COLO829 (cell line): ENCODE measurements around the gene SPOCK1.

Experiments used
- DNase-seq: peaks from one replicate; pipeline ENCODE4 v3.0.0; 2012; ENCODE audit warnings: low spot score

The SPOCK1 gene

DNA sequence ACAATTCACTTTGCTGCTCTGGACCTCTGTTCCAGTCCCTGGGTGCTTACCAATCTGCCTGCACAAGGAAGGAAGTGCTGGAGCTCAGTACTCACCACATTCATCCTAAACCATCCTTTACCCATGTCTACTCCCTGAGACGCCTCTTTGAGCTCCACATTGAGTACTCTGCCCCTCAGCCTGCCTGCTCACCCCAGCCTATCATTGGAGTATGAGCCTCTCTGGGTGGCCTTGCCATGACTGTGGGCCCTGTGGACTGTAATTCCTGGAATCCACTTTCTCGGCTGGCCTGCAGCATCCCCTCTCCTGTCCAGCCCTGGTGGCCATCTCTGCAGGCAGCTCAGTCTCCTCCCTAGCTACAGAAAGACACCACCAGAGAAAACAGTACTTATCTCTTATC is 428.6 kb downstream of the SPOCK1 start:
- no peak for DNase-seq

DNA sequence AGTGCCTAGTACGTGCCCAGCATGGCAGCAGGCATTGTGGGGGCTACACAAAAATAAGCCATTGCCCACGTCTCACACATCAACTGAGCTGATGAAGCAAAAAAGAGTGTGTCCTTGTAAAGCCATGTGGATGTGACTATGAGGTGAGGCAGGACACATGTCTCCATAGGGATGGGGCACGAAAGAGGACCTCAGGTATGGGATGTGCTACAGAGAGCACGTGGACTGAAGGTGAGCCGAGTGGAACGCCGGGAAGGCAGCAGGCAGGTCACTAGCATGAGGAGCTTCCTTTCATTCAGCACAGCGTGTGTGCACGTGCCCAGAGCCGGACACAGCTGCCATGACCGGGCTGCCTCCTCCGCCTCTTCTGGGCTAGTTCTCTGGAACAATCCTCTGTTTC is 429.8 kb downstream of the SPOCK1 start:
- DNase-seq, result no peak

DNA sequence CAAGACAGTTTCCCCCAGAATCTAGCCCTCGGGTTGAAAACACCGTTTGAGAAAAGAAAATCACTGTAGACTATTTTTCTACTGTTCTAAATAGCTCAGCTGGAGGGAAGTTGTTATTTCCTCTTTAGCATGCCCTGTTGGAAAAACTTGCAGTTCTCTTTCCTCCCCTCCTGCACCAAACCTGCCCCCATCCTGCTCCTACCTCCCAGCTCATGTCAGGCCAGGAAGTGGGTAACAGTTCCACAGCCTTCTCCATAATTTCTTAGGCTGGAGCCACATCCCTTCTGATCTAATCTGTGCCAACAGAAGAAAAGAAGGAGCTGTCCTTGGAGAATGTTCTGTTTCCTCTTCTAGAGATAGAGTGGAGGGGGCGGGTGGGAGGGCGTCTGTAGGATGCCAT is 437.7 kb downstream of the SPOCK1 start:
- DNase-seq, result no peak

DNA sequence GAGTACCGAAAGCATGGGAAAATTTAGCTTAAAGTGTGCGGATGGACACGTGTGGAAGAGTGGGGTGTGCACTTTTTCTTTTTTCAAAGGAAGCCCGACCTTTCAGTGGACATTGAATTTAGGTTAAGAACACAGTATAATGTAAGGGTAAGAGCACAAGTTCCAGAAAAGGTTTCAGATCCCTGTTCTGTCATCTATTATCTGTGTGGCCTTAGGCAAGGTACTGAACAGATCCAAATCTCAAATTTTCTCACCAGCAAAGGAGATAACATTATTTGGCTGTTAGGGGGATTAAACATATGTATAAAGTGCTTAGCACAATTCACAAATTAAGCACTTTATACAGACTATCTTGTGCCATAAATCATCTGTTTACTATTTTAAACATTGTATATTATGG is 441.0 kb downstream of the SPOCK1 start:
- no peak for DNase-seq

DNA sequence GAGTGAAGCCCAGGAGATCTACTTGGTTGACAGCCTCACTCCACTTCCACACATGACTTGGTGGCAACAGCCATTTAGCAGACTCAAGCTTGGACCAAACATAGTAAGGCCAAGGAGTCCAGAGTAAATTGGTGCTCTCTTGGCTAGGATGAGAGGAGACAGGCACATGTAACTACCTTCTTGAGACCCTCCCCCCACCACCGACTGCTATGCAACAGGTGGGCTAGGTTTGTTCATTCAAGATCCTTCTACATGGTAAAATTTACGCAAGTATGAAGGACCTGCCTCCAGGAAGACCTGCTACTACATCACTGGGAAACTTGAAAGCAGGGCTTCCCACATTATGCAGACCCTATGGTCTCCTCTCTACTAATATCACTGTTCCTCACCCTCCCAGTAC is 442.4 kb downstream of the SPOCK1 start:
- DNase-seq, result no peak

DNA sequence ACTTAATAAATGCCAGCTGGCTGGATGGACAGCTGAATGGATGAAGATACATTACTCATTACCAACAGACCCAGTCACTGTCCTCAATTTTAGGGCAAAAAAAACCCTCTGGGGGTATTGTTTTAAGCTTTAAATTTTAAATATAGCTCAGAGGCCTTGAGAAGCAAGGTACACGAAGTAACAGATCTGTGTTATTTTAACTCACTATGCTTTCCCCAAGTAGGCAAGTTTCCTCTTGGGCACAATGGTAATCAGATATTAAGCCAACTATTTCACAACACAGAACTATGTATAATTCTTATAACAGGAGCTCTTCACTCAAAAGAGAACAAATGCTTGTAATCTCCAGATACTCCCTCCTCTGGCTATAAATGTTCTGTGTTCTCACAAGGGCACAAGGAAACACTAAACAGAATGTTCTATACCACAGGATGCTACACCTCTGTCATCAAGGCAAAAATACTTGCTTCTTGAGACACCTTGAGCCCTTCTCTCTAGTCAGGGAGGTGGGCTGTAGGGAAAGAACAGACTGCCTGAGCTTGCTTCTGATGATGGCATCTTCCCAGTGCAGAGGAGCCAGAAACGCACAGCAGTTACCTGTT is 443.8 kb downstream of the SPOCK1 start:
- no peak for DNase-seq

DNA sequence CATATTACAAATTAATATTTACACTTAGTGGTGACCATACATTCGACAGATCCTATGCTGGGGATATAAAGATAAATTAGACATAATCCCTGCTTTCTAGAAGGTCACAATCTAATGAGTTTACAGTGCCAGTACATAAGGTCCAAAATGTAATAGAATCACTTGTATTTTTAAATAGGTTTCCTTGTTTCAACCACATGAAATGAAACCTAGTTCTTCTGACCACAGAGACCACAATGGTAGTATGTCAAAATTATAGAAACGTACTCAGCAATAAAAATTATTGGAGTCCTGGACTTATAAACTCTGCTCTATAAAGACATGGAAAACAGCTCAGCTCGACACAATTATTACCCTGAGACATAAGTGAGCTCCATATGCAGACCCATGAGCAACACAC is 444.3 kb downstream of the SPOCK1 start:
- DNase-seq, result no peak

DNA sequence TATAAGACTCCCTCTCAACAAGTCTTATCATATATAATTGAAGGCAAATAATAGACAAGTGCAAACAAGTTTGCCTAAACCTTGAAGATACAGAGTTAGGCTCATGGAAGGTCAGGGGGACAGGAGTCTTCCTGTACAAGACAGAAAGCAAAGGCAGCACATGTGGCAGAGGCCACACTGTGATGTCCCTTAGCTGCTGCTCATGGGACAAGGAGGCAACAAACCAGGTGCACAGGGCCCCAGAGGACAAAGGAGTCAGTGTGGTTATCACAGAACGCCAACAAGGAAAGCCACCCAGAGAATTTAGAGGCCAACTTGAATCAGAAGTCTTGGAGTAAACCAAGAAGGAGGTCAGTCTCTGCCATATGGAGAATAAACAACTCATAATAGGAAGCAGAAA is 444.8 kb downstream of the SPOCK1 start:
- DNase-seq, result no peak

DNA sequence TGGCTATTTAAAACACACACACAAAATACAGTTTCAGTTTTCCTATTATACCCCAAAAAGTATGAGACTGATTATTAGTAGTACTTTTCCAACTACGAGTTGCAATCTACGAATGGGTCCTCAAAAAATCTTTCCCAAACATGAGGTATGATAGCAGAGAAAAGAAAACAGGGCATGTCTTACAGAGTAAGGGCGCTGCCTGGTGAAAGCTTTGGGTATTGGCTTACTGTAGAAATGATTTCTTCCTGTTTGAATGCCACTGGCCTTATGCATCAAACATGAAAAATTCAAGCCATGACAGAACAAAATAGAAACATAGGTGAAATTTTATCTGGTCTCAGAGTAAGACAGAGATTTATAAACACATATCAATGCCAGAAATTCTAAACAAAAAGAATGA is 448.0 kb downstream of the SPOCK1 start:
- DNase-seq, result no peak

DNA sequence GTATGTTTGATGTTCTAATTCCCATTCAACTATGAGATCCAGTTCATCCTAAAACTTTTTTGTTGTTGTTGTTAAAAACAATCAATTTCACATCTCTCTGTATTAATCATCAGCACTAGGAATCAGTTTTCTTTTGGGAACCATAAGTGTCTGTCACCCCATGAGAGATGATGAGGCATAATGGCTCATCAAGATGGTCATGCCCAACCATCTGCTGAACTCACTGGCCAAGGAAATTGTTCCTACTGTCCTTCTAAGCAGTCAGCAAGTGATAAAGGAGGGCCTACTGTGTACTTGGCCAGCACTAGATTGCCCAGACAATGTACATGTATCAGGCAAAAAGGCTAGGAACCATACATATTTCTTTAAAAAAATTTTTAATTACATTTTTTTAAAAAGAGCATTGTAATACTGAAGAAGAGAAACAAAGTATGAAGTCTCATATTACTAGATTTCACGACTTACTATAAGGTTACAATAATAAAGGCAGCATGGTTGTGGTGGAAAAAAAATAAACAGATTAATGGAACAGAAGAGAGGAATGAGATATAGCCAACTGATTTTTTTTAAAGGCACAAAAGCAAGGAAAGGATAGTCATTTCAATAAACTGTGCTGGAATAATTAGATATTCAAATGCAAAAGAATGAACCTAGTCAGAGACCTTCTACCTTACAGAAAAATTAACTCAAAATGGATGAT is 458.3 kb downstream of the SPOCK1 start:
- no peak for DNase-seq

DNA sequence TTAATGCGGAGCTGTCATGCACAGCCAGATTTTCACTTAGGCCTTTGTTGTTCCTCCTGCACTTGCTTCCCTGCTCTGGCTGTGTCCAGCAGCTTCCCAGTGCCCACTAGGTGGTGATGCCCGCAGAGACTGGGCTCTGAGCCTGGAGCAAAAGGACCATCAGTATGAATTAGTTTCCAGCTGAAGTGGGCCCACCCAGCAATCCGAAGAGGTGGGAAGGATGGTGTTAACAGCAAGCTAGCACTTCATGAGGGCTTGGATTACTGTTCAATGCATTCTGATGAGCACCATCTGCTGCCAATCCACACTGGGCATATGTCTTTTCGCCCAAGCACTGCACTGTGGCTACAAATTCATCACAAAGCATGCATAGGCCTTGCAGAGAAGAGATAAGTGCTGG is 459.1 kb downstream of the SPOCK1 start:
- DNase-seq, result no peak

DNA sequence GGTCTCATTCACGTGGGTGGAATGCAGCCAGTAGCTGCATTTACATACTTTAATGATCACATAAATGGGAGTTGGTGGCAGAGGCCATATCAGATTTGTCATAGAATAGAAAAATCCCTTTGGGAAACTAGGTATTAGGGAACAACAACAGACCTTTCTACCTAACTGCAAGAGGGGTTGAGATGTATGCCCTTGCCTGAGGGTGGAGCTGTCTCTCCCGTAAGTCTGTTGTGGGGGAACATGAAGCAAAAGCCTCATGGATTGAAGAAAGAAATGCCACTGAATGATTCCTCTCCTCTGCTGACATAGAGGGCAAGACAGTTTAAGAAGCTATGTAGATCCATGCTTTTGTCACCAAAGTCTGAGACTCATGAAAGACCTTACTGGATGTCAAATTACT is 461.3 kb downstream of the SPOCK1 start:
- no peak for DNase-seq

DNA sequence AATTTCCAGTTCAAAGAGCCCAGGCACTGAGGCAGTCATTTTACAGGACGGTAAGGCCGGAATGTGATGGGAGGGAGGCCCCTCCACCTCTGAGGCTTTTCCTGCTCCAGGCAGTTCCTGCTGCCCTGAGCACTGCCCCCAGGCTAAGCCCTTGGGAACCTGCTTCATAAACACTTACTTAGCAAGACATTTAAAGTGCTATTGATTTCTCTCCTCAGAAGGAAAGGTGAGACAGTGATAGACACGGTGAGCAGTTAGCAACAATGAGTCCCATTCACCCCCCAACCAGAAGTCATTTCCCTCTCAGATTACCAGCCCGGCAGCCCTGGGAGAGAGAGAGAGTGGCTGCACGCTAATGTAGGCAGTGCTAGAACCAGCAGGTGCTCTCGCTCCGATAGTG is 462.5 kb downstream of the SPOCK1 start:
- DNase-seq, result no peak

DNA sequence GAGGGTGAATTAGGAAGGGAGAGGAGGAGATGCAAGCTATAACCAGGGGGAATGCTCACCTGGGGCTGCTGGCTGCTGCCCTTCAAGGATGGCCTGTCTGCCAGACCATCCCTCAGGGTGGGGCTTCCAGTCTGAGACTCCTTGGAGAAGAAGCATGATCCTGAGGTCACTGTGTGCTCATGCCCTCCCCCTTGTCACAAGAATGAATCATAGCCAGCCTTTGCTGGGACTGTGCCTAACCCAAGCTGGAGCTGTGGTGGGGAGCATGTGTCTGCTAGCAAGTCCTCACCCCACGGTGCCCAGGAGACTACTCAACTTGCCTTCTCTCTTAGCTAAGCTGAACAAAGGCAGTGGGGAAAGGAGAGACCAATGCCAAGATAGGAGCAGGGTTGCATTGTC is 463.6 kb downstream of the SPOCK1 start:
- DNase-seq, result no peak

DNA sequence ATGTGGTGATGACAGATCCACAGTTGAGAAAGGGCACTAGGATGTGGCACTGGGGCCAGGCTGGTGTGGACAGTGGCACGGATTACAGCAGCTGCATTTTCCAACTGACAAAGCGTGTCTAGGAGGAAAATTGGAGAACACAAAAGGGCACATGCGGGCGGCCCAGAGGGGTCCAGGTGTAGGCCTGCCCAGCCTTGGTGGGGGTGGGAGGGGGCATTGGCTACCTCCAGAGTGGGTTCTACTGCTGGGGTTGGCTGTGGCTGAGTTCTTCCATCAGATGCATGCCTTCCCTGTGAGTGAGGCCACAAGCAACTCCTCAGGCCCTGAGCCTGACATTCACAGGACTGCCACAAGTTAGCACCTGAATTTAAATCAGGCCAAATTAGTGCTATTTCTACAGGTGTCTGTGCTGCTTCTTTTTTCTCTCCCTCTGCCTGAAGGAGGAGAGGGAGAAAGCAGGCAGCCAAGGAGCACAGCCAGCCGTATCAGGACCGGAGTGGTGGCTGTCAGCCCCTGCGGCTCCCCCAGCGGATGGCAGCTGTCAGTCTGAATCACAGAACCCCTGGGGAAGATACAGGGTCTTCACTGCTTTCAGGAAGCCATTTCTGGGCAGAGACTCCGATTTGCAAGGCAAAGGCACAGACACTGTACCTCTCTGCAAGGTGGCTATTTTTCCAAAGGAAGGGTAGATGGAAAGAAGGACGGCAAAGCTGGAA is 464.2 kb downstream of the SPOCK1 start:
- DNase-seq, result no peak

DNA sequence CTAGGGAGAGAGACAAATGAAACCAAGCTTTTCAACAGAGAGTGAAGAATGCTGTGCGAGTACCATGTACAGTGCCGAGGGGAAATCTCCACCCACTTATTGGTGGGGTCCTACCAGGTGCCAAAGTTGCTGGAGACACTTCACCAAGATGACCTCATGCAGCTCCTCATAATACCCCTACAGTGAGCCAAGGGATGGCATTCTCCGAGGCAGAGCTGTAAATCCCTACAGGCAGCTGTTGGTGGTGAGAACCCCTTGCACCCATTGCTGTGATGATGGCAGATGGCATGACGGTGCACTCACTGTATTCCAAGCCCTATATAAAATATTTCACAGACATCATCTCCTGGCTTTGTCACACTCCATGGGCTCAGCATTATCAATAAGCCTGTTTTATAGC is 464.9 kb downstream of the SPOCK1 start:
- no peak for DNase-seq

DNA sequence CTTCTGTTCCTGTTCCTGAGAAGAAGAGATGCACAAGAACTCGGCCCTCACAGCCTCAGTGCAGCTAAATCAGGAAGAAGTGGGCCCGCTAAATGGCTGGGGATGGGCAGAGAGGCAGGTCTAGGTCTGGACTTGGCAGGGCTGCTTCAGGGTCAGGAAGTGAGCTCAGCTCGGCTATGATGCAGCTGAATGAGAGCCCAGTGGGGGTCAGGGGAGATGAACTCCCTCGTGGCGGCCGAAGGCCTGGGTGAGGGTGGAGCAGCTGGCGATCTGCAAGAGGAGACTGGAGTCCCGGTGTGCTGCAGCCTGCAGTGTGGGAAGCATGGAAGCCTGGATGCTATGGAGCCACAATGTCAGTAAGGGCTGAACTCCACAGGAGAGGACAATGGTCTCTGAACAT is 466.2 kb downstream of the SPOCK1 start:
- no peak for DNase-seq

DNA sequence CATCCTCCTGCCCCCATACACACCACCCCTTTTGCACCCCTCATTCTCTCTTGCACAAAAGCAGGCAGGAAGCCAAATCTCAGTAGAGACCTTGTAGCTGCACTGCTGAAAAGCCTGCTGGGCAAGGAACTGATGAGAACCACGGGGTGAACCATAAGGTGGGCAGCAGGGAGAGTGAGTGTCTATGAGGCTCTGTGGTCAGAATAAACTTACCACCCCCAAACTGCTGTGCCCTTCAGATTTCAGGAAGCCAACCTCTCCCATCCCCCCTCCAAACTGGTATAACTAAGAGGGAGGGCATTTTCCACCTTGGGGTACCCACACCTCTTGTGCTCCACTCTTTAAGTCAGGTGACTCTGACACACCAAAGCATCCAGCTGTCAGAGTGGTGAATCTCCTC is 471.4 kb downstream of the SPOCK1 start:
- DNase-seq, result no peak

DNA sequence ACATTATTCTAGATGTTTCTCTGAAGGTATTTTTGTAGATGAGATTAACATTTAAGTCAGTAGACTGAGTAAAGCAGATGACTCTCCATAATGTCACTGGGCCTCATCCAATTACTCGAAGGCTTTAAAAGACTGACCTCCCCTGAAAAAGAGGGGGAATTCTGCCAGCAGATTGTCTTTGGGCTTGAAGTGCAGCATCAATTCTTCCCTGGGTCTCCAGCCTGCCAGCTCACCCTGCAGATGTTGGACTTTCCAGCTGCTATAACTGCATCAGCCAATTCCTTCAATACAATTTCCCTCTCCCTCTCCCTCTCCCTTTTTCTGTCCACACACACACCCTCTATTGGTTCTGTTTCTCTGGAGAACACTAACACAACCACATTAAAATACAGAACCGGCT is 472.8 kb downstream of the SPOCK1 start:
- no peak for DNase-seq

DNA sequence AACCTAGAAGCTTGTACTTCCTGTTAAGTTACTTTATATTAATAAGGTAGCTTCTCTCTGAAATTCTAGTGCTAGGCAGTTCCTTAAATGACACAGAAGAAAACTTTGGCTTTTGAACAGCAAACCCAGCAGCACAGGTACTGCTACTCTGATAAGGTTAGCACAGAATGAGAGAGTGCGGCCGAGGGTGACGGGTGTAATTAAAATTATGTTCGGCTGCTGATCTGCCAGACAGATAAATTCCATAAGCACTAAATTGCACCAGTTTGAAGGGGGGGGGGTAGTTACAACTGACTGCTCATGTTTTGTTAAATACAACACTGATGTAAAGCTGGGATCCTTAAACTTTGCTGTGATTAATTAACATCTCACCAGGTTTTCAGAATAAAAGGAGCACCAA is 475.1 kb downstream of the SPOCK1 start:
- no peak for DNase-seq

DNA sequence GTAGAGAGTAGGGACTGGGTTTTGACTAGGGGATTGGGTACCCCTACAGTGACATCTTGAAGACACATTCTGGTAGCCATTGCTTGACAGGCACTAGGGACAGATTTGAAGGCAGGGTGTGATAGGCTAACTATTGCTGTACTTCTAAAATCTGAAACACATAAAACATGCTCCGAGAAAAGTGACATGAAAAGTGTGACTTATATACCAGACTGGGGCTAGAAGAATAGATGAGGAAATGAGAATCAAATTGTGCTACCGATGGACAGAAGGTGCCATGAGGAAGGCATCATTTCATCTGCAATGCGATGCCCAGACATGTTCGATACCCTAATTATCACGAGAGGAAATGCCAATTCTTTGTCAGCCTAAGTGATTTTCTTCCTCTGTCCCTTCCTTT is 475.8 kb downstream of the SPOCK1 start:
- no peak for DNase-seq

DNA sequence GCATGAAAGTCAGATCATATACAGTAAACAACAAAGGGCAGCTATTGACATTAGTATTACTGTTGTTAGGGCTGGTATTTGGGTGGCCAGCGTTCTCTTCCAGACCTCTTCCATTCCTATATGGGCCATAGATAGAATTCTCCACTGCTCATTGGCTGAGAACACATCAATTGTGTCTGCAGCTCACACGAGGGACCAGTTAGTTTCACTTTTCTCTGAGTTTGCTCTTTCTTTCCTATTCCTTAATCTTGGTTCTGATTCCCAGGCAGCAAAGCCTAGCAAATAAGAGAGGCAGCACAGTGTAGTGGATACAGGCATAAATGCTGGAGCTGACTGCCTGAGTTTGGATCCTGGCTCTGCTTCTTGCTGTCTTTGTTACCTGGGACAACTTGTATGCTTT is 476.4 kb downstream of the SPOCK1 start:
- no peak for DNase-seq

DNA sequence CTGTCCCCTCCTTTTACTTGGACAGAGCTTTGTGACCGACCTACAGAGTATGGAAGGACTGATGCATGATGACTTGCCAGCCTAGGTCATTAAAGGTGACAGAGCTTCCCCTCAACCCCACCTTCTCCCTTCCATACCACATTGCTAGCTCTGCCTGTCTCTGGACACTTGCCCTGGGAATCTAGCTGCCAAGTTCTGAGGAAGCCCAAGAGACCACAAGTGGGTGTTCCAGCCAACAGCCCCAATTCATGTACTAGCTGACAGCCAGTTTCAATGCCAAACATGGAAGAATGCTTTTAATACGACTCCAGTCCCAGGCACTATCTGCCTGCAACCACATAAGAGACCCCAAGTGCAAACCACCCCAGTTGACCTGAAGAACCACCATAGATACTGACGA is 477.1 kb downstream of the SPOCK1 start:
- no peak for DNase-seq

DNA sequence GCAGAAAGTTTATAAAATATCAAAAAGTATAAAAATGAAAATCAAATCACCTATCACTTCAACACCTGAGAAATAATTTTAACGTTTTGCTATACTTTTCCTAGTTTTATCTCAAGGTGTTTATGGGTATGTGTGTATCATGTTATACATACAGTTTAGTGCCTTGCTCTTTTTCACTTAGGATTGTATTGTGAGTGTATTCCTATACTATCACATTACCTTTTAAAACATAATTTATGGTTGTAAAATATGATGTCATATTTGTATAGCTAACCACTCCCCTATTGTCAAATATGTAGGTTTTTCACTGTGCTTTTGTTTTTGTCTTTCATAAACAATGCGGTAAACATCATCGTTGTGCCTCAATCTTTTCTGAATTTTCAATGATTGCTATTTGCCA is 479.9 kb downstream of the SPOCK1 start:
- DNase-seq, result no peak
